Measurements from ENCODE around the gene RPS6KA1. TPM values are rescaled to one million over a fixed set of nuclear protein-coding genes. Genes with fewer than 3 reads are reported as not detected.

The RPS6KA1 gene
- total and polyA plus RNA-seq, 10 of the 15 experiments (the other 5 are each of a cell fraction or from before 2014, with no cell fraction given) = 5.0 to 136 (median 91.5) TPM

GRCh38 chr1:26521669-26522030, 7.9 kb upstream of the RPS6KA1 start:
- ChIA-PET POLR2A (interaction anchor here (2.3 kb wide), 1 partner anchor 9 kb away, joined by 10 read pairs; the partner anchor contains the start of gene RPS6KA1), SMC1A (ENCODE audit: uncharacterized antibody, unreplicated experiment) (interaction anchor here (3.0 to 4.2 kb wide), 2 partner anchors 18 to 22 kb away, joined by 8 to 21 read pairs; no protein-coding TSS in a partner anchor), CTCF (interaction anchor here (1.0 to 3.5 kb wide), 4 partner anchors 9 to 17 kb away, joined by 3 to 19 read pairs (median 6); partner anchors contain the start of gene RPS6KA1), RAD21 (ENCODE audit: unreplicated experiment) (interaction anchor here (1.0 to 1.2 kb wide), 2 partner anchors 8 to 21 kb away, joined by 4 to 5 read pairs; partner anchors contain the start of gene RPS6KA1)
- no peak for DNase-seq (ENCODE audit: low read depth, low spot score)
- no peak overlapping the region for H3K27ac ChIP-seq (ENCODE audit: control insufficient read depth, insufficient read depth)
- no TSS peak for BruUV-seq (replicated peaks)
- no peak overlapping the region for H3K4me3 ChIP-seq
- no peak overlapping the region for H3K4me2 ChIP-seq (ENCODE audit: control insufficient read depth, insufficient read depth)
- H3K79me2 ChIP-seq (ENCODE audit: control insufficient read depth, insufficient read depth, low read length) = no peaks in the 10 kb centered on the region
- TF ChIP-seq, protein P1, sequence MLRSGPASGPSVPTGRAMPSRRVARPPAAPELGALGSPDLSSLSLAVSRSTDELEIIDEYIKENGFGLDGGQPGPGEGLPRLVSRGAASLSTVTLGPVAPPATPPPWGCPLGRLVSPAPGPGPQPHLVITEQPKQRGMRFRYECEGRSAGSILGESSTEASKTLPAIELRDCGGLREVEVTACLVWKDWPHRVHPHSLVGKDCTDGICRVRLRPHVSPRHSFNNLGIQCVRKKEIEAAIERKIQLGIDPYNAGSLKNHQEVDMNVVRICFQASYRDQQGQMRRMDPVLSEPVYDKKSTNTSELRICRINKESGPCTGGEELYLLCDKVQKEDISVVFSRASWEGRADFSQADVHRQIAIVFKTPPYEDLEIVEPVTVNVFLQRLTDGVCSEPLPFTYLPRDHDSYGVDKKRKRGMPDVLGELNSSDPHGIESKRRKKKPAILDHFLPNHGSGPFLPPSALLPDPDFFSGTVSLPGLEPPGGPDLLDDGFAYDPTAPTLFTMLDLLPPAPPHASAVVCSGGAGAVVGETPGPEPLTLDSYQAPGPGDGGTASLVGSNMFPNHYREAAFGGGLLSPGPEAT (IDR thresholded peaks at IDR 0.05; ENCODE audit: low read depth) = no peak
- TF ChIP-seq SP1 (IDR thresholded peaks at IDR 0.05; ENCODE audit: low read depth, low read length) = no peak
- no peak for TF ChIP-seq SUZ12 (IDR thresholded peaks at IDR 0.05; ENCODE audit: unreplicated experiment)
- TF ChIP-seq ZSCAN29 (IDR thresholded peaks at IDR 0.05) = no peak
- no peak for TF ChIP-seq PAX5 (IDR thresholded peaks at IDR 0.05; ENCODE audit: borderline replicate concordance, low read depth, low read length)
- TF ChIP-seq SMC3 (IDR thresholded peaks at IDR 0.05; ENCODE audit: borderline replicate concordance, low read length) = no peak
- TF ChIP-seq BMI1 (IDR thresholded peaks at IDR 0.05; ENCODE audit: borderline replicate concordance) = no peak
- TF ChIP-seq, protein P2, sequence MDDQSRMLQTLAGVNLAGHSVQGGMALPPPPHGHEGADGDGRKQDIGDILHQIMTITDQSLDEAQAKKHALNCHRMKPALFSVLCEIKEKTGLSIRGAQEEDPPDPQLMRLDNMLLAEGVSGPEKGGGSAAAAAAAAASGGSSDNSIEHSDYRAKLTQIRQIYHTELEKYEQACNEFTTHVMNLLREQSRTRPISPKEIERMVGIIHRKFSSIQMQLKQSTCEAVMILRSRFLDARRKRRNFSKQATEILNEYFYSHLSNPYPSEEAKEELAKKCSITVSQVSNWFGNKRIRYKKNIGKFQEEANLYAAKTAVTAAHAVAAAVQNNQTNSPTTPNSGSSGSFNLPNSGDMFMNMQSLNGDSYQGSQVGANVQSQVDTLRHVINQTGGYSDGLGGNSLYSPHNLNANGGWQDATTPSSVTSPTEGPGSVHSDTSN (IDR thresholded peaks at IDR 0.05; ENCODE audit: insufficient replicate concordance, low read depth, low read length) = no peak
- ATAC-seq = no peak
- no peaks in the 10 kb centered on the region for H3K36me3 ChIP-seq (ENCODE audit: control insufficient read depth in 2 of 2, insufficient read depth in 2 of 2, low read length in 1 of 2)
- H4K20me1 ChIP-seq (ENCODE audit: control insufficient read depth, insufficient read depth) = no peaks in the 10 kb centered on the region
- H3K9ac ChIP-seq (ENCODE audit: control insufficient read depth, insufficient read depth, low read length) = no peak overlapping the region
- peaks cover 10% of the 10 kb centered on the region; the same call in 1 of the 2 replicates for H3K4me1 ChIP-seq (ENCODE audit: control insufficient read depth, insufficient read depth, low read length)
- 79% methylated on average over 14 of the region's 14 CpGs for WGBS (ENCODE audit: insufficient coverage, insufficient replicate concordance, low lambda C conversion rate, missing lambda C conversion rate)
- in situ Hi-C loops (cut with MboI) = no loop called here
- H3K9me3 ChIP-seq (replicated peaks; ENCODE audit: control insufficient read depth, insufficient read depth, low read length) = no peaks in the 10 kb centered on the region
- H3K27me3 ChIP-seq (replicated peaks in 1 of 2; ENCODE audit: control insufficient read depth in 2 of 2, insufficient read depth in 2 of 2, low read length in 1 of 2) = no peaks in the 10 kb centered on the region; a peak in 1 of 4 replicates
- FAIRE-seq = no peak
- no peak overlapping the region for H2AFZ ChIP-seq (ENCODE audit: control insufficient read depth, low read depth, low read length)
- intact Hi-C loops (cut with micrococcal nuclease; ENCODE audit: unreplicated experiment) = no loop called here
